ENCODE data around the gene TNFRSF6B. TPM values are rescaled to one million over a fixed set of nuclear protein-coding genes. Genes with fewer than 3 reads are reported as not detected.

The TNFRSF6B gene
- polyA plus RNA-seq, 2 of the 4 experiments (the other 2 are of a cell fraction), result 0.22 to 0.66 TPM

DNA sequence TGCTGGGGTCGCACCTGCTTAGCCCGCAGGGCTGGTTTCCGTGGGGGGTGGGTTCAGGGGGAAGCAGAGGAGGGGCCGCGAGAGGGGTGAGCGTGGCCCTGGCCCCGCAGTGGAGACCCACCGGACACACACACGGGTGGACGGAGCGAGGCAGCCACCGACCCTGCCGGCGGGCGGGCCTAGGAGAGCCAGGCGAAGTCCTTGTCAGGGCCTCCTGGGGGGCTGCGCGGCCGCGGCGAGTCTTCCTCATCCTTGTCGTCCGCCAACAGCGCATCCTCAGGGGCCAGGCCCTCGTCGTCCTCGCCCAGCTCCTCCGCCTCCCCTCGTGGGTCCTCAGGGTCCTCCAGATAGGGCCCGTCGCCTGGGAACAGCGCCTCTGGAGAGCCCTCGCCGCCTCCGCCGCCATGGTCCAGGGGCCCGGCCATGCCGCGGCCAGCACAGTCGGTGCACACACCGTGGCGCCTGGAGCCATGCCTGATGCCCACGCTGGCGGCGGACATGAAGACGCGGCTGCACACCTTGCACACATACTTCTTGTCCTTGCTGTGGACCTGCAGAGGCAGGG, 50.4 kb downstream of the TNFRSF6B start (continued):
- TF ChIP-seq, protein P1, sequence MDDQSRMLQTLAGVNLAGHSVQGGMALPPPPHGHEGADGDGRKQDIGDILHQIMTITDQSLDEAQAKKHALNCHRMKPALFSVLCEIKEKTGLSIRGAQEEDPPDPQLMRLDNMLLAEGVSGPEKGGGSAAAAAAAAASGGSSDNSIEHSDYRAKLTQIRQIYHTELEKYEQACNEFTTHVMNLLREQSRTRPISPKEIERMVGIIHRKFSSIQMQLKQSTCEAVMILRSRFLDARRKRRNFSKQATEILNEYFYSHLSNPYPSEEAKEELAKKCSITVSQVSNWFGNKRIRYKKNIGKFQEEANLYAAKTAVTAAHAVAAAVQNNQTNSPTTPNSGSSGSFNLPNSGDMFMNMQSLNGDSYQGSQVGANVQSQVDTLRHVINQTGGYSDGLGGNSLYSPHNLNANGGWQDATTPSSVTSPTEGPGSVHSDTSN (IDR thresholded peaks at IDR 0.05), result no peak

DNA sequence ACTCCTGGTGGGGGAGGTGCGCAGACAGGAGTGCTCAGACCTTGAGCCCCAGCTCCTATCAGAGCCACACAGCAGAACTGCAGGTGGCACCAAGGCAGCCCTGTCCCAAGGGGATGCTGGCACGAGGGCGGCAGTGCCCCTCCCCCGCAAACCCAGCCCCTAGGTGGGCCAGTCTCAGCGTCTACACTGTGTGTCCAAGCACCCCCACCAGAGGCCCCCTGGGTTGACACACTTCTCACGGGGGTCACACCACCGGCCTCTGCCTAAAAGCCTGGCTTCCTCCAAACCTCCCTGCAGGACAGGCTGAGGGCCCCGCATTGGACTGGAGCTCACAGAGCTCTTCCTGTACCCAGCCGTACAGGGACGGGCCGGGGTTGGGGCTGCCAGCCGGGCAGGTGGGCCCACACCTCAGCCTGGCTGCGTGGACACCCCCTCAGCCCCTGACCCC, 51.2 kb downstream of the TNFRSF6B start:
- FAIRE-seq (no peak), DNase-seq (ENCODE audit: low read depth in 1 of 2, low spot score in 1 of 2) (no peak), ATAC-seq (peak; percentile 23 to 48; a peak in 3 of 6 replicates)
- H3K4me1 ChIP-seq, result no peaks in the 10 kb centered on the region
- H3K9me3 ChIP-seq, result no peaks in the 10 kb centered on the region
- TF ChIP-seq, protein P2, sequence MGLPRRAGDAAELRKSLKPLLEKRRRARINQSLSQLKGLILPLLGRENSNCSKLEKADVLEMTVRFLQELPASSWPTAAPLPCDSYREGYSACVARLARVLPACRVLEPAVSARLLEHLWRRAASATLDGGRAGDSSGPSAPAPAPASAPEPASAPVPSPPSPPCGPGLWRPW (IDR thresholded peaks at IDR 0.05), result no peak
- no peak for TF ChIP-seq SMC3 (IDR thresholded peaks at IDR 0.05)
- TF ChIP-seq, protein P3, sequence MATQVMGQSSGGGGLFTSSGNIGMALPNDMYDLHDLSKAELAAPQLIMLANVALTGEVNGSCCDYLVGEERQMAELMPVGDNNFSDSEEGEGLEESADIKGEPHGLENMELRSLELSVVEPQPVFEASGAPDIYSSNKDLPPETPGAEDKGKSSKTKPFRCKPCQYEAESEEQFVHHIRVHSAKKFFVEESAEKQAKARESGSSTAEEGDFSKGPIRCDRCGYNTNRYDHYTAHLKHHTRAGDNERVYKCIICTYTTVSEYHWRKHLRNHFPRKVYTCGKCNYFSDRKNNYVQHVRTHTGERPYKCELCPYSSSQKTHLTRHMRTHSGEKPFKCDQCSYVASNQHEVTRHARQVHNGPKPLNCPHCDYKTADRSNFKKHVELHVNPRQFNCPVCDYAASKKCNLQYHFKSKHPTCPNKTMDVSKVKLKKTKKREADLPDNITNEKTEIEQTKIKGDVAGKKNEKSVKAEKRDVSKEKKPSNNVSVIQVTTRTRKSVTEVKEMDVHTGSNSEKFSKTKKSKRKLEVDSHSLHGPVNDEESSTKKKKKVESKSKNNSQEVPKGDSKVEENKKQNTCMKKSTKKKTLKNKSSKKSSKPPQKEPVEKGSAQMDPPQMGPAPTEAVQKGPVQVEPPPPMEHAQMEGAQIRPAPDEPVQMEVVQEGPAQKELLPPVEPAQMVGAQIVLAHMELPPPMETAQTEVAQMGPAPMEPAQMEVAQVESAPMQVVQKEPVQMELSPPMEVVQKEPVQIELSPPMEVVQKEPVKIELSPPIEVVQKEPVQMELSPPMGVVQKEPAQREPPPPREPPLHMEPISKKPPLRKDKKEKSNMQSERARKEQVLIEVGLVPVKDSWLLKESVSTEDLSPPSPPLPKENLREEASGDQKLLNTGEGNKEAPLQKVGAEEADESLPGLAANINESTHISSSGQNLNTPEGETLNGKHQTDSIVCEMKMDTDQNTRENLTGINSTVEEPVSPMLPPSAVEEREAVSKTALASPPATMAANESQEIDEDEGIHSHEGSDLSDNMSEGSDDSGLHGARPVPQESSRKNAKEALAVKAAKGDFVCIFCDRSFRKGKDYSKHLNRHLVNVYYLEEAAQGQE (IDR thresholded peaks at IDR 0.05), result no peak
- TF ChIP-seq, protein P4, sequence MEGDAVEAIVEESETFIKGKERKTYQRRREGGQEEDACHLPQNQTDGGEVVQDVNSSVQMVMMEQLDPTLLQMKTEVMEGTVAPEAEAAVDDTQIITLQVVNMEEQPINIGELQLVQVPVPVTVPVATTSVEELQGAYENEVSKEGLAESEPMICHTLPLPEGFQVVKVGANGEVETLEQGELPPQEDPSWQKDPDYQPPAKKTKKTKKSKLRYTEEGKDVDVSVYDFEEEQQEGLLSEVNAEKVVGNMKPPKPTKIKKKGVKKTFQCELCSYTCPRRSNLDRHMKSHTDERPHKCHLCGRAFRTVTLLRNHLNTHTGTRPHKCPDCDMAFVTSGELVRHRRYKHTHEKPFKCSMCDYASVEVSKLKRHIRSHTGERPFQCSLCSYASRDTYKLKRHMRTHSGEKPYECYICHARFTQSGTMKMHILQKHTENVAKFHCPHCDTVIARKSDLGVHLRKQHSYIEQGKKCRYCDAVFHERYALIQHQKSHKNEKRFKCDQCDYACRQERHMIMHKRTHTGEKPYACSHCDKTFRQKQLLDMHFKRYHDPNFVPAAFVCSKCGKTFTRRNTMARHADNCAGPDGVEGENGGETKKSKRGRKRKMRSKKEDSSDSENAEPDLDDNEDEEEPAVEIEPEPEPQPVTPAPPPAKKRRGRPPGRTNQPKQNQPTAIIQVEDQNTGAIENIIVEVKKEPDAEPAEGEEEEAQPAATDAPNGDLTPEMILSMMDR (IDR thresholded peaks at IDR 0.05), result no peak
- no peak for TF ChIP-seq JUNB (IDR thresholded peaks at IDR 0.05)
- TF ChIP-seq EHMT2 (IDR thresholded peaks at IDR 0.05; ENCODE audit: low read depth), result no peak
- TF ChIP-seq KDM1A (IDR thresholded peaks at IDR 0.05; ENCODE audit: low read depth), result no peak
- no peak for TF ChIP-seq NFE2L2 (conservative IDR thresholded peaks at IDR 0.05; ENCODE audit: low read length)
- no peak for TF ChIP-seq RAD21 (conservative IDR thresholded peaks at IDR 0.05 in 1 of 2, IDR thresholded peaks at IDR 0.05 in 1 of 2)
- TF ChIP-seq HEYL (CRISPR knock-in tag; IDR thresholded peaks at IDR 0.05), result no peak
- no peak for TF ChIP-seq CBX8 (IDR thresholded peaks at IDR 0.05)
- TF ChIP-seq CHD4 (IDR thresholded peaks at IDR 0.05; ENCODE audit: borderline replicate concordance), result no peak
- TF ChIP-seq, protein P5, sequence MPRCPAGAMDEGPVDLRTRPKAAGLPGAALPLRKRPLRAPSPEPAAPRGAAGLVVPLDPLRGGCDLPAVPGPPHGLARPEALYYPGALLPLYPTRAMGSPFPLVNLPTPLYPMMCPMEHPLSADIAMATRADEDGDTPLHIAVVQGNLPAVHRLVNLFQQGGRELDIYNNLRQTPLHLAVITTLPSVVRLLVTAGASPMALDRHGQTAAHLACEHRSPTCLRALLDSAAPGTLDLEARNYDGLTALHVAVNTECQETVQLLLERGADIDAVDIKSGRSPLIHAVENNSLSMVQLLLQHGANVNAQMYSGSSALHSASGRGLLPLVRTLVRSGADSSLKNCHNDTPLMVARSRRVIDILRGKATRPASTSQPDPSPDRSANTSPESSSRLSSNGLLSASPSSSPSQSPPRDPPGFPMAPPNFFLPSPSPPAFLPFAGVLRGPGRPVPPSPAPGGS (IDR thresholded peaks at IDR 0.05), result no peak
- no peak for TF ChIP-seq CEBPB (IDR thresholded peaks at IDR 0.05)
- TF ChIP-seq MAZ (IDR thresholded peaks at IDR 0.05; ENCODE audit: borderline replicate concordance, low read depth, low read length), result no peak
- TF ChIP-seq, protein P6, sequence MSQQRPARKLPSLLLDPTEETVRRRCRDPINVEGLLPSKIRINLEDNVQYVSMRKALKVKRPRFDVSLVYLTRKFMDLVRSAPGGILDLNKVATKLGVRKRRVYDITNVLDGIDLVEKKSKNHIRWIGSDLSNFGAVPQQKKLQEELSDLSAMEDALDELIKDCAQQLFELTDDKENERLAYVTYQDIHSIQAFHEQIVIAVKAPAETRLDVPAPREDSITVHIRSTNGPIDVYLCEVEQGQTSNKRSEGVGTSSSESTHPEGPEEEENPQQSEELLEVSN (IDR thresholded peaks at IDR 0.05; ENCODE audit: borderline replicate concordance, low read depth), result no peak
- CTCF ChIA-PET, result interaction anchor here (0.6 to 1.1 kb wide), 2 partner anchors 31 to 116 kb away, joined by 3 read pairs; no protein-coding TSS in a partner anchor
- POLR2A ChIA-PET, result no interaction called here
- WGBS (ENCODE audit: missing lambda C conversion rate), result 79% methylated on average over 2 of the region's 13 CpGs
- 0 out of 6 replicates have a peak overlapping the region, but pooled peaks of 1 of the 2 experiments have one; percentile 6 for H3K27ac ChIP-seq
- no peak overlapping the region for H3K4me3 ChIP-seq
- H3K4me2 ChIP-seq, result no peak overlapping the region

Small RNA genes within 50 kb of the gene (small RNA-seq; reads per million reads assigned to genes)
- gene LIME1, result 0 to 0.19 (median 0) reads per million in 6 experiments
- 0 reads per million in 6 experiments for gene TNFRSF6B

Other genes starting within 250 kb of the TNFRSF6B start
- gene KCNQ2, start 224.0 kb upstream of the TNFRSF6B start, polyA plus RNA-seq (2011; rRNA removed), result 0.14 and 0.32 TPM in 2 replicates
- 0.15 to 0.38 TPM (median 0.36 TPM) in 3 replicates for gene KCNQ2, start 224.0 kb upstream of the TNFRSF6B start, polyA plus RNA-seq (2017; fragmentation: RNase III; extraction: RNeasy Plus Mini Kit Qiagen cat#74134 plus additional on column Dnase treatment)
- 16.3 and 17.4 TPM in 2 replicates for gene EEF1A2, start 197.6 kb upstream of the TNFRSF6B start, polyA plus RNA-seq (2011; rRNA removed)
- 128 to 141 TPM (median 129 TPM) in 3 replicates for gene EEF1A2, start 197.6 kb upstream of the TNFRSF6B start, polyA plus RNA-seq (2017; fragmentation: RNase III; extraction: RNeasy Plus Mini Kit Qiagen cat#74134 plus additional on column Dnase treatment)
- 4.6 and 7.7 TPM in 2 replicates for gene PPDPF, start 175.9 kb upstream of the TNFRSF6B start, polyA plus RNA-seq (2011; rRNA removed)
- 217 to 227 TPM (median 224 TPM) in 3 replicates for gene PPDPF, start 175.9 kb upstream of the TNFRSF6B start, polyA plus RNA-seq (2017; fragmentation: RNase III; extraction: RNeasy Plus Mini Kit Qiagen cat#74134 plus additional on column Dnase treatment)
- 1.1 and 1.2 TPM in 2 replicates for gene PTK6, start 159.3 kb upstream of the TNFRSF6B start, polyA plus RNA-seq (2011; rRNA removed)
- 1.6 to 2.2 TPM (median 2.0 TPM) in 3 replicates for gene PTK6, start 159.3 kb upstream of the TNFRSF6B start, polyA plus RNA-seq (2017; fragmentation: RNase III; extraction: RNeasy Plus Mini Kit Qiagen cat#74134 plus additional on column Dnase treatment)
- not detected in 2 replicates for gene SRMS, start 148.9 kb upstream of the TNFRSF6B start, polyA plus RNA-seq (2011; rRNA removed)
- not detected in 3 replicates for gene SRMS, start 148.9 kb upstream of the TNFRSF6B start, polyA plus RNA-seq (2017; fragmentation: RNase III; extraction: RNeasy Plus Mini Kit Qiagen cat#74134 plus additional on column Dnase treatment)
- 0.09 and 0.18 TPM in 2 replicates for gene FNDC11, start 142.5 kb upstream of the TNFRSF6B start, polyA plus RNA-seq (2011; rRNA removed)
- 0.10 to 0.16 TPM (median 0.14 TPM) in 3 replicates for gene FNDC11, start 142.5 kb upstream of the TNFRSF6B start, polyA plus RNA-seq (2017; fragmentation: RNase III; extraction: RNeasy Plus Mini Kit Qiagen cat#74134 plus additional on column Dnase treatment)
- gene HELZ2, start 122.4 kb upstream of the TNFRSF6B start, polyA plus RNA-seq (2011; rRNA removed), result 3.2 and 4.9 TPM in 2 replicates
- 4.5 to 5.0 TPM (median 4.8 TPM) in 3 replicates for gene HELZ2, start 122.4 kb upstream of the TNFRSF6B start, polyA plus RNA-seq (2017; fragmentation: RNase III; extraction: RNeasy Plus Mini Kit Qiagen cat#74134 plus additional on column Dnase treatment)
- gene GMEB2, start 69.6 kb upstream of the TNFRSF6B start, polyA plus RNA-seq (2011; rRNA removed), result 6.6 and 6.8 TPM in 2 replicates
- 6.4 to 7.0 TPM (median 6.5 TPM) in 3 replicates for gene GMEB2, start 69.6 kb upstream of the TNFRSF6B start, polyA plus RNA-seq (2017; fragmentation: RNase III; extraction: RNeasy Plus Mini Kit Qiagen cat#74134 plus additional on column Dnase treatment)
- gene STMN3, start 43.2 kb upstream of the TNFRSF6B start, polyA plus RNA-seq (2011; rRNA removed), result 2.5 and 2.8 TPM in 2 replicates
- gene STMN3, start 43.2 kb upstream of the TNFRSF6B start, polyA plus RNA-seq (2017; fragmentation: RNase III; extraction: RNeasy Plus Mini Kit Qiagen cat#74134 plus additional on column Dnase treatment), result 3.2 to 5.0 TPM (median 3.8 TPM) in 3 replicates
- gene RTEL1, start 38.3 kb upstream of the TNFRSF6B start, polyA plus RNA-seq (2011; rRNA removed), result 12.6 and 13.5 TPM in 2 replicates
- 10.7 to 11.6 TPM (median 11.3 TPM) in 3 replicates for gene RTEL1, start 38.3 kb upstream of the TNFRSF6B start, polyA plus RNA-seq (2017; fragmentation: RNase III; extraction: RNeasy Plus Mini Kit Qiagen cat#74134 plus additional on column Dnase treatment)
- 14.1 and 25.1 TPM in 2 replicates for gene ARFRP1, start 11.3 kb downstream of the TNFRSF6B start, polyA plus RNA-seq (2011; rRNA removed)
- gene ARFRP1, start 11.3 kb downstream of the TNFRSF6B start, polyA plus RNA-seq (2017; fragmentation: RNase III; extraction: RNeasy Plus Mini Kit Qiagen cat#74134 plus additional on column Dnase treatment), result 29.7 to 33.2 TPM (median 31.1 TPM) in 3 replicates
- 9.2 and 9.5 TPM in 2 replicates for gene ZGPAT, start 11.4 kb downstream of the TNFRSF6B start, polyA plus RNA-seq (2011; rRNA removed)
- gene ZGPAT, start 11.4 kb downstream of the TNFRSF6B start, polyA plus RNA-seq (2017; fragmentation: RNase III; extraction: RNeasy Plus Mini Kit Qiagen cat#74134 plus additional on column Dnase treatment), result 22.6 to 25.6 TPM (median 23.9 TPM) in 3 replicates
- 2.5 and 2.8 TPM in 2 replicates for gene LIME1, start 40.0 kb downstream of the TNFRSF6B start, polyA plus RNA-seq (2011; rRNA removed)
- 5.9 to 7.2 TPM (median 6.5 TPM) in 3 replicates for gene LIME1, start 40.0 kb downstream of the TNFRSF6B start, polyA plus RNA-seq (2017; fragmentation: RNase III; extraction: RNeasy Plus Mini Kit Qiagen cat#74134 plus additional on column Dnase treatment)
- 22.5 and 28.1 TPM in 2 replicates for gene SLC2A4RG, start 43.1 kb downstream of the TNFRSF6B start, polyA plus RNA-seq (2011; rRNA removed)
- gene SLC2A4RG, start 43.1 kb downstream of the TNFRSF6B start, polyA plus RNA-seq (2017; fragmentation: RNase III; extraction: RNeasy Plus Mini Kit Qiagen cat#74134 plus additional on column Dnase treatment), result 59.6 to 64.7 TPM (median 64.6 TPM) in 3 replicates
- gene ZBTB46, start 134.6 kb downstream of the TNFRSF6B start, polyA plus RNA-seq (2011; rRNA removed), result 0.17 and 0.26 TPM in 2 replicates
- gene ZBTB46, start 134.6 kb downstream of the TNFRSF6B start, polyA plus RNA-seq (2017; fragmentation: RNase III; extraction: RNeasy Plus Mini Kit Qiagen cat#74134 plus additional on column Dnase treatment), result 0.32 to 0.43 TPM (median 0.42 TPM) in 3 replicates
- gene ABHD16B, start 164.8 kb downstream of the TNFRSF6B start, polyA plus RNA-seq (2011; rRNA removed), result not detected in 2 replicates
- not detected in 3 replicates for gene ABHD16B, start 164.8 kb downstream of the TNFRSF6B start, polyA plus RNA-seq (2017; fragmentation: RNase III; extraction: RNeasy Plus Mini Kit Qiagen cat#74134 plus additional on column Dnase treatment)
- gene TPD52L2, start 168.6 kb downstream of the TNFRSF6B start, polyA plus RNA-seq (2011; rRNA removed), result 86.3 and 93.9 TPM in 2 replicates
- 94.1 to 102 TPM (median 99.0 TPM) in 3 replicates for gene TPD52L2, start 168.6 kb downstream of the TNFRSF6B start, polyA plus RNA-seq (2017; fragmentation: RNase III; extraction: RNeasy Plus Mini Kit Qiagen cat#74134 plus additional on column Dnase treatment)
- gene DNAJC5, start 198.5 kb downstream of the TNFRSF6B start, polyA plus RNA-seq (2011; rRNA removed), result 20.3 and 20.4 TPM in 2 replicates
- 21.7 to 23.2 TPM (median 23.2 TPM) in 3 replicates for gene DNAJC5, start 198.5 kb downstream of the TNFRSF6B start, polyA plus RNA-seq (2017; fragmentation: RNase III; extraction: RNeasy Plus Mini Kit Qiagen cat#74134 plus additional on column Dnase treatment)